ENCODE data around the gene CD109. TPM values are rescaled to one million over a fixed set of nuclear protein-coding genes. Genes with fewer than 3 reads are reported as not detected.
"Not testable (repeated sequence)": the region's sequence is repeated elsewhere in the genome, so short reads cannot be mapped to it uniquely, and the experiment has no call there.

The CD109 gene
- 15.8 and 18.6 TPM in 2 replicates for total RNA-seq

- intact Hi-C loops (cut with micrococcal nuclease): loop anchor here (1.0 to 2.0 kb wide), 7 partner anchors 21 to 1588 kb away; partner anchors contain the start of genes COX7A2, EEF1A1 and TMEM30A
Observed at GRCh38 chr6:73695619-73696421, at the start of gene CD109. Gene CD109 (plus strand): TSS chr6:73696203. CDS start chr6:73696216, 13 bp downstream.

GRCh38 chr6:73648166-73648565 lies 47.8 kb upstream of the CD109 start:
- intact Hi-C loops (cut with micrococcal nuclease): no loop called here

- intact Hi-C loops (cut with micrococcal nuclease): loop anchor here (5.0 kb wide), 1 partner anchor 1027 kb away; the partner anchor contains the start of gene KCNQ5
Observed at GRCh38 chr6:73649783-73650182, 46.2 kb upstream of the CD109 start.

GRCh38 chr6:73652637-73653570 lies 43.1 kb upstream of the CD109 start:
- intact Hi-C loops (cut with micrococcal nuclease): loop anchor here (1.0 to 5.0 kb wide), 6 partner anchors 42 to 1590 kb away; partner anchors contain the start of genes COX7A2, KCNQ5 and MTO1

- intact Hi-C loops (cut with micrococcal nuclease): loop anchor here (1.0 to 5.0 kb wide), 10 partner anchors 42 to 1949 kb away; partner anchors contain the start of genes COX7A2, EEF1A1, KCNQ5 and MTO1
Observed at GRCh38 chr6:73653571-73654424, 42.2 kb upstream of the CD109 start, which contains the start of gene SLC17A5. Gene SLC17A5 (minus strand): TSS chr6:73653992. CDS start chr6:73653886, 106 bp downstream.

GRCh38 chr6:73655341-73655917 lies 40.6 kb upstream of the CD109 start:
- intact Hi-C loops (cut with micrococcal nuclease): loop anchor here (2.0 kb wide), 1 partner anchor 1947 kb away; no protein-coding TSS in a partner anchor

- intact Hi-C loops (cut with micrococcal nuclease): no loop called here
Observed at GRCh38 chr6:73656531-73657145, 39.4 kb upstream of the CD109 start.

GRCh38 chr6:73657201-73657600 lies 38.8 kb upstream of the CD109 start:
- intact Hi-C loops (cut with micrococcal nuclease): no loop called here

GRCh38 chr6:73664701-73665100 lies 31.3 kb upstream of the CD109 start:
- intact Hi-C loops (cut with micrococcal nuclease): no loop called here

GRCh38 chr6:73665686-73666319 lies 30.2 kb upstream of the CD109 start:
- intact Hi-C loops (cut with micrococcal nuclease): no loop called here

GRCh38 chr6:73666393-73666792 lies 29.6 kb upstream of the CD109 start:
- intact Hi-C loops (cut with micrococcal nuclease): no loop called here

GRCh38 chr6:73667798-73668197 lies 28.2 kb upstream of the CD109 start:
- intact Hi-C loops (cut with micrococcal nuclease): no loop called here

- intact Hi-C loops (cut with micrococcal nuclease): no loop called here
Observed at GRCh38 chr6:73669005-73669404, 27.0 kb upstream of the CD109 start.

- intact Hi-C loops (cut with micrococcal nuclease): no loop called here
Observed at GRCh38 chr6:73671911-73672685, 23.9 kb upstream of the CD109 start.

GRCh38 chr6:73675466-73676098 lies 20.4 kb upstream of the CD109 start:
- intact Hi-C loops (cut with micrococcal nuclease): loop anchor here (1.0 to 2.0 kb wide), 3 partner anchors 20 to 1533 kb away; no protein-coding TSS in a partner anchor

GRCh38 chr6:73679009-73679408 lies 17.0 kb upstream of the CD109 start:
- intact Hi-C loops (cut with micrococcal nuclease): no loop called here

GRCh38 chr6:73679846-73680245 lies 16.2 kb upstream of the CD109 start:
- intact Hi-C loops (cut with micrococcal nuclease): not testable (repeated sequence)
